Liver (tissue), 9 donors: ENCODE measurements around the gene UPK3A. TPM values are rescaled to one million over a fixed set of nuclear protein-coding genes. Genes with fewer than 3 reads are reported as not detected.

Experiments
- DNase-seq: peaks from one replicate; pipeline ENCODE4 v3.0.0-alpha.2; 2017; ENCODE audit warnings: low spot score
- H3K27ac ChIP-seq, 2 donors: one replicate each; pipeline ENCODE4 v1.7.0; 2013; ENCODE audit warnings: inconsistent platforms in 2 of 2, low read length in 2 of 2, control low read depth in 1 of 2, low read depth in 1 of 2, mild to moderate bottlenecking in 1 of 2
- H3K27me3 ChIP-seq, 4 donors: one replicate each; pipeline versions ENCODE4 v1.6.1 to v1.7.0; 2013; ENCODE audit warnings: low read length in 3 of 4, inconsistent platforms in 1 of 4, mild to moderate bottlenecking in 1 of 4, moderate library complexity in 1 of 4; ENCODE audit not compliant: control insufficient read depth in 4 of 4, insufficient read depth in 4 of 4
- H3K36me3 ChIP-seq, 4 donors: one replicate each; pipeline versions ENCODE4 v1.6.1 to v1.7.0; 2013; ENCODE audit warnings: low read length in 3 of 4, mild to moderate bottlenecking in 3 of 4, low read depth in 1 of 4, moderate library complexity in 1 of 4; ENCODE audit not compliant: control insufficient read depth in 4 of 4, insufficient read depth in 3 of 4
- H3K4me1 ChIP-seq, 4 donors: one replicate each; pipeline versions ENCODE4 v1.6.1 to v1.7.0; 2013; ENCODE audit warnings: low read length in 3 of 4, mild to moderate bottlenecking in 3 of 4, moderate library complexity in 1 of 4; ENCODE audit not compliant: control insufficient read depth in 4 of 4, insufficient read depth in 4 of 4
- H3K4me3 ChIP-seq, 3 donors: one replicate each; pipeline versions ENCODE4 v1.6.1 to v1.7.0; 2013; ENCODE audit warnings: low read length in 3 of 3, control low read depth in 1 of 3, low read depth in 1 of 3, mild to moderate bottlenecking in 1 of 3
- H3K9ac ChIP-seq, 2 donors: one replicate each; pipeline ENCODE4 v1.7.0; 2013; ENCODE audit warnings: low read length in 2 of 2, mild to moderate bottlenecking in 2 of 2, moderate library complexity in 2 of 2, control low read depth in 1 of 2, low read depth in 1 of 2
- H3K9me3 ChIP-seq, 4 donors: one replicate each; pipeline versions ENCODE4 v1.6.1 to v1.7.0; 2013; ENCODE audit warnings: low read length in 3 of 4; ENCODE audit not compliant: control insufficient read depth in 4 of 4
- ATF3 ChIP-seq: IDR thresholded peaks from 2 replicates; pipeline ENCODE4 v1.6.1; 2016; ENCODE audit warnings: antibody characterized with exemption
- CTCF ChIP-seq: fragments of 150-350 bp; IDR thresholded peaks from 2 replicates; pipeline ENCODE4 v1.5.1; 2017; ENCODE audit warnings: improper control_type of control experiment, low read depth, low read length; ENCODE audit not compliant: missing input control
- EGR1 ChIP-seq, 2 donors: IDR thresholded peaks; 2 replicates each; pipeline ENCODE4 v1.6.1; 2016 to 2018; ENCODE audit warnings: antibody characterized with exemption in 2 of 2, low read depth in 2 of 2
- FOXA1 ChIP-seq: IDR thresholded peaks from 2 replicates; pipeline ENCODE4 v1.6.1; 2016; ENCODE audit warnings: antibody characterized with exemption
- FOXA2 ChIP-seq: IDR thresholded peaks from 2 replicates; pipeline ENCODE4 v1.6.1; 2016; ENCODE audit warnings: antibody characterized with exemption
- GABPA ChIP-seq, 2 donors: IDR thresholded peaks in 1 of 2; conservative IDR thresholded peaks in 1 of 2; 2 replicates each; pipeline ENCODE4 v1.6.1; 2016; ENCODE audit warnings: antibody characterized with exemption in 2 of 2, mild to moderate bottlenecking in 1 of 2, moderate library complexity in 1 of 2
- HNF4A ChIP-seq, 2 donors: conservative IDR thresholded peaks; 2 replicates each; pipeline ENCODE4 v1.6.1; 2016; ENCODE audit warnings: antibody characterized with exemption in 2 of 2, mild to moderate bottlenecking in 2 of 2
- HNF4G ChIP-seq: IDR thresholded peaks from 2 replicates; pipeline ENCODE4 v1.6.1; 2016; ENCODE audit warnings: antibody characterized with exemption
- JUND ChIP-seq, 2 donors: IDR thresholded peaks; 2 replicates each; pipeline ENCODE4 v1.6.1; 2016; ENCODE audit warnings: antibody characterized with exemption in 2 of 2
- MAX ChIP-seq: IDR thresholded peaks from 2 replicates; pipeline ENCODE4 v1.6.1; 2016; ENCODE audit warnings: antibody characterized with exemption
- NR2F2 ChIP-seq: IDR thresholded peaks from 2 replicates; pipeline ENCODE4 v1.6.1; 2016; ENCODE audit warnings: antibody characterized with exemption
- RAD21 ChIP-seq, 2 donors: IDR thresholded peaks; 2 replicates each; pipeline ENCODE4 v1.6.1; 2016; ENCODE audit warnings: antibody characterized with exemption in 2 of 2, mild to moderate bottlenecking in 2 of 2
- REST ChIP-seq: IDR thresholded peaks from 2 replicates; pipeline ENCODE4 v1.6.1; 2016; ENCODE audit warnings: antibody characterized with exemption, mild to moderate bottlenecking
- RXRA ChIP-seq, 2 donors: IDR thresholded peaks; 2 replicates each; pipeline ENCODE4 v1.6.1; 2017 to 2018; ENCODE audit warnings: antibody characterized with exemption in 2 of 2, mild to moderate bottlenecking in 1 of 2
- TAF1 ChIP-seq: conservative IDR thresholded peaks from 2 replicates; pipeline ENCODE4 v1.6.1; 2016; ENCODE audit warnings: antibody characterized with exemption, mild to moderate bottlenecking
- YY1 ChIP-seq: IDR thresholded peaks from 2 replicates; pipeline ENCODE4 v1.6.1; 2016; ENCODE audit warnings: antibody characterized with exemption, mild to moderate bottlenecking
- ZBTB33 ChIP-seq: IDR thresholded peaks from 2 replicates; pipeline ENCODE4 v1.6.1; 2016; ENCODE audit warnings: antibody characterized with exemption
- WGBS: extraction: QIAGEN DNeasy Blood & Tissue Kit; methylation state at CpG from one replicate; pipeline ENCODE4 v1.1.7; 2013; 5-methylcytosine and 5-hydroxymethylcytosine counted together
- polyA plus RNA-seq, 2 donors: library from polyadenylated mRNA; stranded (reverse) in 1 of 2; unstranded in 1 of 2; fragments of 200-250 nt in 1 of 2; fragments of >200 nt in 1 of 2; fragmentation: Nextera tagmentation in 1 of 2; extraction: Ambion mirVana in 1 of 2; gene quantifications; one replicate each; pipeline versions ENCODE4 v1.2.1 to v1.2.3, GENCODE V29; 2013 to 2015
- total RNA-seq, 2 donors: library from RNA; depleted of rRNA; stranded (reverse); fragments of >200 nt; gene quantifications; one replicate each; pipeline ENCODE4 v1.2.3, GENCODE V29; 2014
- donor health status: healthy.
- donor health status: healthy.
- donor health status: healthy.
- donor health status: healthy.
- donor health status: healthy.

UPK3A gene
- total and polyA plus RNA-seq, 4 donors = 0.42 TPM; not detected in 3

GRCh38 chr22:45337536-45337935, 52.8 kb downstream of the UPK3A start:
- Histone ChIP-seq H3K4me3 (no peak overlapping the region), H3K9me3 (no peaks in the 10 kb centered on the region), H3K36me3 (peaks cover 0 to 14% (median 4%) of the 10 kb centered on the region in 4 donors), H3K4me1 (peaks cover 7 to 36% (median 31%) of the 10 kb centered on the region in 4 donors), H3K27me3 (no peaks in the 10 kb centered on the region), H3K9ac (no peak overlapping the region), H3K27ac (peak overlapping the region in 1 of 2 donors; percentile 71)
- TF ChIP-seq CTCF = no peak
- no peak for TF ChIP-seq RAD21 (IDR thresholded peaks at IDR 0.05)
- no peak for TF ChIP-seq TAF1
- TF ChIP-seq ATF3 = no peak
- no peak for TF ChIP-seq FOXA2
- no peak for TF ChIP-seq NR2F2
- TF ChIP-seq YY1 = no peak
- no peak for TF ChIP-seq ZBTB33
- no peak for TF ChIP-seq HNF4A (conservative IDR thresholded peaks at IDR 0.05)
- TF ChIP-seq JUND (IDR thresholded peaks at IDR 0.05) = no peak
- no peak for TF ChIP-seq HNF4G
- no peak for TF ChIP-seq GABPA (IDR thresholded peaks at IDR 0.05 in 1 of 2, conservative IDR thresholded peaks at IDR 0.05 in 1 of 2)
- no peak for TF ChIP-seq MAX
- TF ChIP-seq REST = no peak
- no peak for TF ChIP-seq RXRA (IDR thresholded peaks at IDR 0.05)
- no peak for TF ChIP-seq EGR1 (IDR thresholded peaks at IDR 0.05; ENCODE audit: low read depth in 2 of 2)
- DNase-seq = no peak
- 88% methylated on average over 9 of the region's 9 CpGs for WGBS

- Histone ChIP-seq H3K27me3 (no peaks in the 10 kb centered on the region), H3K4me1 (peaks cover 7 to 36% (median 31%) of the 10 kb centered on the region in 4 donors), H3K9ac (no peak overlapping the region), H3K27ac (no peak overlapping the region), H3K9me3 (no peaks in the 10 kb centered on the region), H3K4me3 (no peak overlapping the region), H3K36me3 (peaks cover 0 to 14% (median 4%) of the 10 kb centered on the region in 4 donors)
- WGBS = 95% methylated on average over 7 of the region's 7 CpGs
- no peak for DNase-seq
- TF ChIP-seq MAX (no peak), GABPA (IDR thresholded peaks at IDR 0.05 in 1 of 2, conservative IDR thresholded peaks at IDR 0.05 in 1 of 2) (no peak), TAF1 (no peak), REST (no peak), CTCF (no peak), ATF3 (no peak), HNF4G (no peak), JUND (IDR thresholded peaks at IDR 0.05) (no peak), FOXA1 (no peak)
These were observed 54.0 kb downstream of the UPK3A start for GRCh38 chr22:45338795-45339194.
